OCI-M2 (cell line): ENCODE data around the gene EXD1.
"Not testable (repeated sequence)": the region's sequence is repeated elsewhere in the genome, so short reads cannot be mapped to it uniquely, and the experiment has no call there.

Experiments used
- DNase-seq: peaks from one replicate; lab custom pipeline; 2025; ENCODE audit not compliant: unreplicated experiment; lab: John Stamatoyannopoulos, UW

EXD1 gene

DNA sequence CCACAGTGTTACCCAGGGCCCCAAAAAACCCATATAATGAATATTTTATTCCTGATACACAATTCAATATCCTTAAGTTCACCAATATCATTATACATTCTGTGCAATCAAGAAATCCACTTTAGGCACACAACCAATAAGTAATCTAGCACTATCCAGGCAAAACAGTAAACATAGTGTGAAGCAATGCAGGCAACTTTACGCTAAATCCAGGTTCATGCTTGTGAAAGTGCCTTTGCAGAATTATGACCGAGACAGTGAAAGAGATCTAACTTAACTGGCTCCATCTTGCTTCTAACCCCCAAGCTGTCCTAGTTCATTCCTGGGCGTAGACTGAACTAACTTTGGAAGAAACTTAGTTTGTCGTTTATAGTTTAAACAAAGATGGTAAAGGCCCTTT lies 80.3 kb downstream of the EXD1 start:
- DNase-seq, result no peak

DNA sequence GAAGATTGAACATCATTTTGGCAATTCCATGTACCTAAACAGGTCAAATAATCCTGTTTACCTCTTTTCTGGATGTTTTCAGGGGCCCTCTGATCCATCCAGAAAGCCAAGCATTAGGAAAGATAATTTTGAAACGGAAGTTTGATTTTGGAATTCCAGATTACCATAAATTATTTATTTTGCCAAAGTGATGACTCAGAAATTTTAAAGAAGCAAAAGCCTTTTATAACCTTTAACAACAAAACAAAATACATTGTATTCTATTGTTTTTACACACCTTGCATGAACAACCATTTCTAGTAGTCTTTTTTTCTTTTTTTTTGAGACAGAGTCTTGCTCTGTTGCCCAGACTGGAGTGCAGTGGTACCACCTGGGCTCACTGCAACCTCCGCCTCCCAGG lies 82.5 kb downstream of the EXD1 start:
- DNase-seq, result no peak

DNA sequence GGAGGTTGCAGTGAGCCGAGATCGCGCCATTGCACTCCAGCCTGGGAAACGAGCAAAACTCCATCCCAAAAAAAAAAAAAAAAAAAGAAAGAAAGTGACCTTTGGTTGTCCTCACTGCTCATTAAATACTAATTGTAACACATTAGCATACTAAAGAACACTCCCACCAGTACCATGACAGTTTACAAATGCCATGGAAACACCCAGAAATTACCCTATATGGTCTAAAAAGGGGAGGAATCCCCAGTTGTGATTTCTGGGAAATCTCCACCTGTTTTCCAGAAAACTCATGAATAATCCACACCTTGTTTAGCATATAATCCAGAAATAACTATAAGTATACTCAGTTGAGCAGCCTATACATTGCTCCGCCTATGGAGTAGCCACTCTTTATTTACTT lies 90.9 kb downstream of the EXD1 start:
- no peak for DNase-seq

DNA sequence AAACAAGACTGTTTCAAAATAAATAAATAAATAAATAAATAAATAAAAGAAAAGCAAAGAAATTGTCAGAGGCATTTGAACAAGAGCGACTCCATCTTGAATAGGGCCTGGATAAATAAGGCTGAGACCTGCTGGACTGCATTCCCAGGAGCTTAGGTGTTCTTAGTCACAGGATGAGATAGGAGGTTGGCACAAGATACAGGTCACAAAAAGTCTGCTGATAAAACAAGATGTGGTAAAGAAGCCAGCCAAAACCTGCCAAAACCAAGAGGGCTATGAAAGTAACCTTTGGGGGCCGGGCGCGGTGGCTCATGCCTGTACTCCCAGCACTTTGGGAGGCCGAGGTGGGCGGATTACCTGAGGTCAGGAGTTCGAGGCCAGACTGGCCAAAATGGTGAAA lies 91.4 kb downstream of the EXD1 start:
- not testable (repeated sequence) for DNase-seq

DNA sequence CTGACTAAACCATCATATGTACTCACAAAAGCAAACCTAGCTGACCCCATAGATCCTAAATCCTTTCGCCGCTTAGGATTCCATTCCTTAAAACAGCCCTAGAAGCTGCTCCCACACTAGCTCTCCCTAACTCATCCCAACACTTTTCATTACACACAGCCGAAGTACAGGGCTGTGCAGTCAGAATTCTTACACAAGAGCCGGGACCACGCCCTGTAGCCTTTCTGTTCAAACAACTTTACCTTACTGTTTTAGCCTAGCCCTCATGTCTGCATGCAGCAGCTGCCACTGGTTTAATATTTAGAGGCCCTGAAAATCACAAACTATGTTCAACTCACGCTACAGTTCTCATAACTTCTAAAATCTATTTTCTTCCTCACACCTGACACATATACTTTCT lies 95.0 kb downstream of the EXD1 start:
- DNase-seq, result not testable (repeated sequence)

DNA sequence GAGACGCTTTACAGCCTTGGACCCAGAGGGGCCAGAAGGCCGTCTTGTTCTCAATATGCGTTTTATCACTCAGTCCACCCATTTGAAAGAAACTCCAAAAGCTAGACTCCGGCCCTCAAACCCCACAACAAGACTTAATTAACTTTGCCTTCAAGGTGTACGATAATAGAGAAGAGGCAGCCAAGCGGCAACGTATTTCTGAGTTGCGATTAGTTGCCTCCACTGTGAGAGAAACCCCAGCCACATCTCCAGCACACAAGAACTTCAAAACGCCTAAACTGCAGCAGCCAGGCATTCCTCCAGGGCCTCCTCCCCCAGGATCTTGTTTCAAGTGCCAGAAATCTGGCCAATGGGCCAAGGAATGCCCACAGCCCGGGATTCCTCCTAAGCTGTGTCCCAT lies 97.1 kb downstream of the EXD1 start:
- no peak for DNase-seq
